B cell (primary cell): ENCODE data around the gene LRRN4. TPM values are rescaled to one million over a fixed set of nuclear protein-coding genes. Genes with fewer than 3 reads are reported as not detected.

Source experiments
- ATAC-seq: fragments of 200-7000 bp; cut with Tn5 transposase; one replicate; pipeline ENCODE4 v1.10.0; 2021; ENCODE audit warnings: low read depth, mild to moderate bottlenecking, moderate number of reproducible peaks, moderate library complexity
- CTCF ChIA-PET: fragments of 350-600 bp; sonication (Branson Sonifier 250); formaldehyde crosslinking; loops from one replicate; lab custom pipeline; 2021; ENCODE audit warnings: antibody characterized with exemption, inconsistent platforms; lab: Charles Lee
- POLR2A ChIA-PET: fragments of 350-600 bp; sonication (Branson Sonifier 250); formaldehyde crosslinking; loops from one replicate; lab custom pipeline; 2021; ENCODE audit warnings: antibody characterized with exemption; lab: Charles Lee
- DNase-seq: peaks from one replicate; pipeline ENCODE4 v3.0.0; 2013
- H2AFZ ChIP-seq: 2 replicates; pipeline ENCODE4 v1.6.1; 2012; ENCODE audit warnings: mild to moderate bottlenecking, low read depth, low read length; ENCODE audit not compliant: insufficient read depth, poor library complexity, severe bottlenecking
- H3K27ac ChIP-seq, 2 donors: 1 replicate in 1 of 2; 2 replicates in 1 of 2; pipeline ENCODE4 v1.5.1; 2012 to 2013; ENCODE audit warnings: low read length in 2 of 2, mild to moderate bottlenecking in 2 of 2, moderate library complexity in 1 of 2
- H3K27me3 ChIP-seq, 4 experiments: fragments of 200-600 bp in 1 of 4; sonication (generic) in 1 of 4; replicated peaks in 1 of 4; 1 replicate in 2 of 4; 2 replicates in 2 of 4; pipeline versions ENCODE4 v1.6.1 to v1.7.0; 2013 to 2016; ENCODE audit warnings: low read length in 3 of 4, mild to moderate bottlenecking in 2 of 4, mixed read lengths in 1 of 4, moderate library complexity in 1 of 4; ENCODE audit not compliant: insufficient read depth in 4 of 4, control insufficient read depth in 3 of 4; ENCODE audit errors: control extremely low read depth in 1 of 4
- H3K36me3 ChIP-seq, 2 experiments: replicated peaks in 1 of 2; 1 replicate in 1 of 2; 2 replicates in 1 of 2; pipeline versions ENCODE4 v1.6.1 to v1.7.1; 2013; ENCODE audit warnings: low read length in 1 of 2; ENCODE audit not compliant: insufficient read depth in 2 of 2, control insufficient read depth in 1 of 2; ENCODE audit errors: control extremely low read depth in 1 of 2, extremely low read depth in 1 of 2
- H3K4me1 ChIP-seq, 2 donors: fragments of 200-600 bp in 1 of 2; sonication (generic) in 1 of 2; 1 replicate in 1 of 2; 2 replicates in 1 of 2; pipeline versions ENCODE4 v1.5.1 to v1.6.1; 2013 to 2017; ENCODE audit warnings: low read length in 2 of 2; ENCODE audit not compliant: control insufficient read depth in 2 of 2, insufficient read depth in 2 of 2
- H3K4me2 ChIP-seq: replicated peaks from 2 replicates; pipeline ENCODE3; 2012; ENCODE audit warnings: mild to moderate bottlenecking, low read depth, low read length; ENCODE audit not compliant: poor library complexity, severe bottlenecking
- H3K4me3 ChIP-seq, 5 experiments: fragments of 200-600 bp in 1 of 5; sonication (generic) in 1 of 5; 1 replicate in 3 of 5; 2 replicates in 2 of 5; pipeline versions ENCODE4 v1.5.1 to v1.7.0; 2011 to 2016; ENCODE audit warnings: low read length in 4 of 5, mild to moderate bottlenecking in 4 of 5, low read depth in 2 of 5, control low read depth in 1 of 5, moderate library complexity in 1 of 5; ENCODE audit not compliant: insufficient read depth in 1 of 5; ENCODE audit errors: control extremely low read depth in 1 of 5, extremely low read depth in 1 of 5
- H3K79me2 ChIP-seq: fragments of 200-600 bp; sonication (generic); one replicate; pipeline ENCODE4 v1.6.0; 2016; ENCODE audit warnings: low read length; ENCODE audit not compliant: control insufficient read depth, insufficient read depth
- H3K9ac ChIP-seq: fragments of 200-600 bp; sonication (generic); 2 replicates; pipeline ENCODE4 v1.6.1; 2017; ENCODE audit warnings: mild to moderate bottlenecking, low read length, moderate library complexity
- H3K9me3 ChIP-seq, 3 donors: one replicate each; pipeline versions ENCODE4 v1.6.1 to v1.7.1; 2013; ENCODE audit warnings: low read length in 2 of 3; ENCODE audit not compliant: control insufficient read depth in 2 of 3, insufficient read depth in 1 of 3; ENCODE audit errors: control extremely low read depth in 1 of 3
- H4K20me1 ChIP-seq: 2 replicates; pipeline ENCODE4 v1.6.0; 2012; ENCODE audit warnings: mild to moderate bottlenecking, low read length; ENCODE audit not compliant: insufficient read depth, control insufficient read depth, poor library complexity, severe bottlenecking
- H3K27ac Mint-ChIP-seq: one replicate; pipeline ENCODE4 v1.8.0; 2021; ENCODE audit warnings: mixed read lengths
- H3K27me3 Mint-ChIP-seq: one replicate; pipeline ENCODE4 v1.8.0; 2021; ENCODE audit warnings: mixed read lengths
- H3K4me1 Mint-ChIP-seq: one replicate; pipeline ENCODE4 v1.8.0; 2021; ENCODE audit warnings: mixed read lengths
- H3K4me3 Mint-ChIP-seq: one replicate; pipeline ENCODE4 v1.8.0; 2021; ENCODE audit warnings: mixed read lengths
- H3K9me3 Mint-ChIP-seq: one replicate; pipeline ENCODE4 v1.8.0; 2022; ENCODE audit warnings: mixed read lengths; ENCODE audit not compliant: insufficient read depth
- CTCF ChIP-seq: fragments of 200-600 bp; IDR thresholded peaks from one replicate; pipeline ENCODE4 v1.8.0; 2022; ENCODE audit warnings: antibody characterized with exemption, mild to moderate bottlenecking
- EZH2 ChIP-seq: IDR thresholded peaks from 2 replicates; pipeline ENCODE4 v1.6.1; 2012; ENCODE audit warnings: borderline replicate concordance, low read depth, mild to moderate bottlenecking, moderate library complexity, low read length; ENCODE audit not compliant: insufficient read depth, poor library complexity, severe bottlenecking
- WGBS: methylation state at CpG from one replicate; pipeline ENCODE4 v1.1.5; 2013; ENCODE audit warnings: missing lambda C conversion rate; ENCODE audit not compliant: insufficient coverage; 5-methylcytosine and 5-hydroxymethylcytosine counted together
- intact Hi-C: fragments of 100-400 bp; cut with micrococcal nuclease; formaldehyde crosslinking; loops from one replicate; pipeline ENCODE4 v1.10.0; 2022
- polyA plus RNA-seq: library from polyadenylated mRNA; depleted of rRNA; stranded (reverse); fragments of >200 nt; gene quantifications from 2 replicates; pipeline ENCODE4 v1.2.3, GENCODE V29; 2012
- total RNA-seq, 2 donors: library from RNA; stranded (reverse); fragments of 120-200 nt in 1 of 2; gene quantifications; 1 replicate in 1 of 2; 2 replicates in 1 of 2; pipeline versions ENCODE4 v1.2.3 to v1.2.4, GENCODE V29; 2013 to 2022

The LRRN4 gene
- total and polyA plus RNA-seq, 2 donors (not counting 1 experiment from before 2014, with no cell fraction given) = not detected

DNA sequence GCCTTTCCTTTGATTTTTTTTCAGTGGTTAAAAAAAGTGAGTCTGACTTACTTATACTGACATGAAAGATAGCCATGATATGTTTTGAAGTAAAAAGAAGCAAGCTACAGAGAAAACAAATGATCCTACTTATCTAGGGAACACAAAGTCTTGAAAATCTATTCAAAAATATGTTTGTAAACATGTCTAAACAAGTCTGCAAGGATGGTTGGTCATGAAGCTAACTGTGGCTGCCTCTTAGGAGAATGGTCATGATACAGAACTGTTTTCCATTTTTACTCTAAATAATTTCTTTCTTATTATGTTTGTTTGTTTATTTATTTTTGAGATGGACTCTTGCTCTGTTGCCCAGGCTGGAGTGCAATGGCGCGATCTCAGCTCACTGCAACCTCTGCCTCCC, 47.5 kb upstream of the LRRN4 start:
- Histone ChIP-seq H3K79me2 (no peaks in the 10 kb centered on the region), H3K9ac (no peak overlapping the region), H3K4me2 (no peak overlapping the region), H2AFZ (no peak overlapping the region), H3K9me3 (no peaks in the 10 kb centered on the region), H3K27ac (no peak overlapping the region), H3K4me3 (no peak overlapping the region), H4K20me1 (no peaks in the 10 kb centered on the region), H3K4me1 (no peaks in the 10 kb centered on the region), H3K36me3 (no peaks in the 10 kb centered on the region), H3K27me3 (no peaks in the 10 kb centered on the region)
- ATAC-seq (no peak), DNase-seq (no peak)
- no peak for TF ChIP-seq EZH2
- no peak for TF ChIP-seq CTCF
- H3K4me1 Mint-ChIP-seq = no peaks in the 10 kb centered on the region
- CTCF ChIA-PET = no interaction called here
- intact Hi-C loops = no loop called here
- H3K27me3 Mint-ChIP-seq = peaks cover 6% of the 10 kb centered on the region
- H3K27ac Mint-ChIP-seq = no peak overlapping the region
- no peaks in the 10 kb centered on the region for H3K9me3 Mint-ChIP-seq
- WGBS = 100% methylated on average over 2 of the region's 2 CpGs
- no peak overlapping the region for H3K4me3 Mint-ChIP-seq
- POLR2A ChIA-PET = no interaction called here

DNA sequence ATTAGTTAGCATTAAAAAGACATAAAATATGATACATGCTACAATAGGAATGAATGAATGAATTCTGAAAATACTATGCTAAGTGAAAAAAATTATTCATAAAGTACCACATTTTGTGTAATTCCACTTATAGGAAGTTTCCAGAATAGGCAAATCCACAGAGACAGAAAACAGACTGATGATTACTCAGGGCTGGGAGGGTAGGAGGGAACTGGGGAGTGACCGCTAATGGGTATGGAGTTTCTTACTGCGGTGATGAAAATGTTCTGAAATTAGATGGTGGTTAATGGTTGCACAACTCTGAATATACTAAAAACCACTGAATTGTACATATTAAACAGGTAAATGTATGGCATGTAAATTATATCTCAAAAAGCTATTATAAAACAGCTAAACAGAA, 46.4 kb upstream of the LRRN4 start:
- Histone ChIP-seq H3K27ac (no peak overlapping the region), H3K79me2 (no peaks in the 10 kb centered on the region), H3K4me3 (no peak overlapping the region), H2AFZ (no peak overlapping the region), H3K4me2 (no peak overlapping the region), H4K20me1 (no peaks in the 10 kb centered on the region), H3K9me3 (no peaks in the 10 kb centered on the region), H3K4me1 (no peaks in the 10 kb centered on the region), H3K27me3 (no peaks in the 10 kb centered on the region), H3K9ac (no peak overlapping the region), H3K36me3 (no peaks in the 10 kb centered on the region)
- H3K4me1 Mint-ChIP-seq = no peaks in the 10 kb centered on the region
- ATAC-seq = no peak
- no CpG with 5 or more reads among the region's 2 CpGs for WGBS
- CTCF ChIA-PET = no interaction called here
- no peaks in the 10 kb centered on the region for H3K9me3 Mint-ChIP-seq
- DNase-seq = no peak
- H3K27ac Mint-ChIP-seq = no peak overlapping the region
- TF ChIP-seq EZH2 (no peak), CTCF (no peak)
- POLR2A ChIA-PET = no interaction called here
- intact Hi-C loops = no loop called here
- no peak overlapping the region for H3K4me3 Mint-ChIP-seq
- H3K27me3 Mint-ChIP-seq = peaks cover 6% of the 10 kb centered on the region
